ENCODE data around the gene RALGAPA1. TPM values are rescaled to one million over a fixed set of nuclear protein-coding genes. Genes with fewer than 3 reads are reported as not detected.

Gene RALGAPA1
- total RNA-seq, 1 donor from 2014 or later: 19.5 TPM

DNA sequence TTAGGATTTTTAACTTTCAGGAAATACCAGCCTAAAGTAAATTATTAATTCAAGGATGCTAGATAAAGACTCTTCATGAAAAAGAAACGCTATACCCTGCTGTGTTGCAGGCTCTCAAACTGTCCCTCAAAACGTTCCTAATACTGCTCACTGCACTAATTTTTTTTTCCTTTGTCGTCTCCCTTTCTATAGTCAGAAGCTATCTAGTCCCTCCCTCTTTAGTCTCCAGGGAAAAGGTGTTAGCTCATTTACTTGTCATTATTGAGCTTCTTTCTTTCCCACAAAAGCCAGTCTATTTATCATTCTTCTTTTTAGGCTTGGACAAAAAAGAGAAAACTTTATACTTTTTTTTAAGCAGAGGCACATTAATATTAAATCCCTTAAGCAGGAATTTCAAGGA, 305.4 kb downstream of the RALGAPA1 start:
- TF ChIP-seq, protein P1, sequence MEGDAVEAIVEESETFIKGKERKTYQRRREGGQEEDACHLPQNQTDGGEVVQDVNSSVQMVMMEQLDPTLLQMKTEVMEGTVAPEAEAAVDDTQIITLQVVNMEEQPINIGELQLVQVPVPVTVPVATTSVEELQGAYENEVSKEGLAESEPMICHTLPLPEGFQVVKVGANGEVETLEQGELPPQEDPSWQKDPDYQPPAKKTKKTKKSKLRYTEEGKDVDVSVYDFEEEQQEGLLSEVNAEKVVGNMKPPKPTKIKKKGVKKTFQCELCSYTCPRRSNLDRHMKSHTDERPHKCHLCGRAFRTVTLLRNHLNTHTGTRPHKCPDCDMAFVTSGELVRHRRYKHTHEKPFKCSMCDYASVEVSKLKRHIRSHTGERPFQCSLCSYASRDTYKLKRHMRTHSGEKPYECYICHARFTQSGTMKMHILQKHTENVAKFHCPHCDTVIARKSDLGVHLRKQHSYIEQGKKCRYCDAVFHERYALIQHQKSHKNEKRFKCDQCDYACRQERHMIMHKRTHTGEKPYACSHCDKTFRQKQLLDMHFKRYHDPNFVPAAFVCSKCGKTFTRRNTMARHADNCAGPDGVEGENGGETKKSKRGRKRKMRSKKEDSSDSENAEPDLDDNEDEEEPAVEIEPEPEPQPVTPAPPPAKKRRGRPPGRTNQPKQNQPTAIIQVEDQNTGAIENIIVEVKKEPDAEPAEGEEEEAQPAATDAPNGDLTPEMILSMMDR (conservative IDR thresholded peaks at IDR 0.05; ENCODE audit: low read depth, low read length): no peak
- no peak for DNase-seq (ENCODE audit: low read depth)
- H3K4me3 ChIP-seq (ENCODE audit: low read depth, low read length): no peak overlapping the region

DNA sequence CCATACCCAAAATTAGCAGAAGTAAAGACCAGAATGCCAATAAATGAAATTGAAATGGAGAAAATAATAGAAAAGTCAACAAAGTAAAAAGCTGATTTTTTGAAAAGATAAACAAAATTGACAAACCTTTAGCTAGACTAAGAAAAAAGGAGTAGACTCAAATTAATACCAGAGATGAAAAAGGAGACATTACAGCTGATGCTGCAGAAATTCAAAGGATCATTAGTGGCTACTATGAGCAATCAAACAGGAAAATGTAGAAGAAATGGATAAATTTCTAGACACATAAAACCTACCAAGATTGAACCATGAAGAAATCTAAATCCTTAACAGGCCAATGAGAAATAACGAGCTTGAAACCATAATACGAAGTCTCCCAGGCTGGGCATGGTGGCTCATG, 309.9 kb downstream of the RALGAPA1 start:
- TF ChIP-seq, protein P1 (conservative IDR thresholded peaks at IDR 0.05; ENCODE audit: low read depth, low read length): no peak
- DNase-seq (ENCODE audit: low read depth): no peak
- H3K4me3 ChIP-seq (ENCODE audit: low read depth, low read length): no peak overlapping the region

DNA sequence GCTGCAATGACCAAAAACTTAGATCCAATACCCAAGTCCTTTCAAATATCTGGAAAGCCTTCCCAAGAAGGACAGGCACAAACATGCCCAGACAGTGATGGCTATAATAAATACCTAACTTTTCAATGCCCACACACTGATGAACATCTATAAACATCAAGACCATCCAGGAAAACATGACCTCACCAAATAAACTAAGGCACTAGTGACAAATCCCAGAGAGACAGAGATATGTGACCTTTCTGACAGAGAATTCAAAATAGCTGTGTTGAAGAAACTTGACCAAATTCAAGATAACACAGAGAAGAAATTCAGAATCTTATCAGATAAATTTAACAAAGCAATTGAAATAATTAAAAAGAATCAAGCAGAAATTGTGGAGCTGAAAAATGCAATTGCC, 313.8 kb downstream of the RALGAPA1 start:
- TF ChIP-seq, protein P1 (conservative IDR thresholded peaks at IDR 0.05; ENCODE audit: low read depth, low read length): no peak
- no peak overlapping the region for H3K4me3 ChIP-seq (ENCODE audit: low read depth, low read length)
- no peak for DNase-seq (ENCODE audit: low read depth)

DNA sequence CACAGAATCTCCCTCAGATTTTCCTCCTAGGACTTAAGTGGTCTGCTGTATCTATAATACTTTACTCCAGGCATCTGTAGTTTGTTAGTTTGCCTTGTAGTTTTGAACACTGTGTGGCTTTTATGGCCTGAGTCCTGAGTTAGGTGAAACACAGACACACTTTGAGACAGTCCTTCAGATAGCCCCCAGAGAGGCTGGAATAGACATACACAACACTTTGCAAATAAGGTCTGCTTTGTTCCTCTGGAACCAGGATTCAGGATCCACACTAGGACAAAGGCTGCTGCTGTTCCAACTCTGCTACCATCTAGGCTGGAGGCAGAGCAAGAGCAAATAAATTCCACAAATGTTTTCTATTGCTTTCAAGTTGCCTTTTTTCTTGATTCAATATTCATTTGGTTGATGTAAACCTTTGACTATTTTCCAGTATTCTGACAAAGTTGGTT, 316.5 kb downstream of the RALGAPA1 start:
- TF ChIP-seq, protein P1 (conservative IDR thresholded peaks at IDR 0.05; ENCODE audit: low read depth, low read length): no peak
- no peak for DNase-seq (ENCODE audit: low read depth)
- no peak overlapping the region for H3K4me3 ChIP-seq (ENCODE audit: low read depth, low read length)

Other genes starting within 250 kb of the RALGAPA1 start
- 3.7 and 5.2 TPM in 2 replicates for gene BRMS1L, start 17.0 kb upstream of the RALGAPA1 start, total RNA-seq